Activated T-helper 2 cell treated with anti-CD3 and anti-CD28 coated beads, Interferon-gamma antibody, Interleukin-2, Interleukin-4, amounts not matched to agents 10 μg/mL and 5 μg/mL and 100 μg/mL, durations not matched to agents 14 hours and 24 hours and 36 hours (primary cell): ENCODE measurements around the gene DENND1A. TPM values are rescaled to one million over a fixed set of nuclear protein-coding genes. Genes with fewer than 3 reads are reported as not detected.
"Not testable (repeated sequence)": the region's sequence is repeated elsewhere in the genome, so short reads cannot be mapped to it uniquely, and the experiment has no call there.

Source experiments
- DNase-seq: peaks from one replicate; pipeline ENCODE4 v3.0.0; 2021; ENCODE audit warnings: low spot score
- H3K27ac Mint-ChIP-seq: one replicate; pipeline ENCODE4 v1.8.0; 2021; ENCODE audit warnings: mixed read lengths
- H3K27me3 Mint-ChIP-seq: one replicate; pipeline ENCODE4 v1.8.0; 2021; ENCODE audit warnings: low read depth, mixed read lengths
- H3K36me3 Mint-ChIP-seq: one replicate; pipeline ENCODE4 v1.8.0; 2021; ENCODE audit warnings: low read depth, mixed read lengths
- H3K4me1 Mint-ChIP-seq: one replicate; pipeline ENCODE4 v1.8.0; 2021; ENCODE audit warnings: low read depth, mixed read lengths
- H3K4me3 Mint-ChIP-seq: one replicate; pipeline ENCODE4 v1.8.0; 2021; ENCODE audit warnings: low read depth, mild to moderate bottlenecking, moderate library complexity, mixed read lengths
- H3K9me3 Mint-ChIP-seq: one replicate; pipeline ENCODE4 v1.8.0; 2021; ENCODE audit warnings: mixed read lengths
- intact Hi-C: fragments of 100-400 bp; cut with micrococcal nuclease; formaldehyde crosslinking; loops from one replicate; pipeline ENCODE4 v1.15.1; 2023
- total RNA-seq: library from RNA; stranded (reverse); gene quantifications from 2 replicates; pipeline ENCODE4 v1.2.3, GENCODE V29; 2022

The DENND1A gene
- total RNA-seq, 1 donor from 2014 or later = 20.0 TPM

DNA sequence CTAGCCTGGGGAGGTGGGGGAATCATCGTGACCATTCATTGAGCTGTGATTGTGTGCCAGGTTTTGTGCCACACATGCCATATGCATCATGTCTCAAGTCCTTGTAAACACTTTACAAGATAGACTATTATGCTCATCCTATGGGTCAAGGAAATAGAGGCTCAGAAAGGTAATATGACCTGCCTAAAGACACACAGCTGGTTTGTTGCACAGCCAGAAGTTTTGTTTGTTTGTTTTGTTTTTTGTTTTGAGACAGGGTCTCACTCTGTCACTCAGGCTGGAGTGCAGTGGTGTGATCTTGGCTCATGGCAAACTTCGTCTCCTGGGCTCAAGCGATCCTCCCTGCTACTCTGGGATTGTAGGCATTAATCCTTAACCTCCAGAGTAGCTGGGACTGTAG lies 595.3 kb downstream of the DENND1A start:
- H3K4me3 Mint-ChIP-seq = no peak overlapping the region
- no peaks in the 10 kb centered on the region for H3K9me3 Mint-ChIP-seq
- DNase-seq = no peak
- H3K27ac Mint-ChIP-seq = no peak overlapping the region
- no peaks in the 10 kb centered on the region for H3K36me3 Mint-ChIP-seq
- H3K27me3 Mint-ChIP-seq = no peaks in the 10 kb centered on the region
- intact Hi-C loops = no loop called here
- H3K4me1 Mint-ChIP-seq = peaks cover 30% of the 10 kb centered on the region

GRCh38 chr9:123333058-123333669 lies 596.8 kb downstream of the DENND1A start:
- H3K36me3 Mint-ChIP-seq, H3K27ac Mint-ChIP-seq, H3K4me3 Mint-ChIP-seq, DNase-seq, H3K9me3 Mint-ChIP-seq, H3K27me3 Mint-ChIP-seq, intact Hi-C loops: not testable (repeated sequence)
- peaks cover 19% of the 10 kb centered on the region for H3K4me1 Mint-ChIP-seq

- Mint-ChIP-seq H3K36me3 (no peaks in the 10 kb centered on the region), H3K27ac (no peak overlapping the region), H3K27me3 (no peaks in the 10 kb centered on the region), H3K4me1 (peaks cover 18% of the 10 kb centered on the region), H3K4me3 (no peak overlapping the region), H3K9me3 (no peaks in the 10 kb centered on the region)
- intact Hi-C loops = no loop called here
- no peak for DNase-seq
Measured at GRCh38 chr9:123331346-123332060, 598.4 kb downstream of the DENND1A start.

Other genes starting within 250 kb of the DENND1A start
- gene LHX2, start 81.6 kb upstream of the DENND1A start, total RNA-seq = not detected in 2 replicates